ENCODE measurements around the gene UGT8.

UGT8 gene

DNA sequence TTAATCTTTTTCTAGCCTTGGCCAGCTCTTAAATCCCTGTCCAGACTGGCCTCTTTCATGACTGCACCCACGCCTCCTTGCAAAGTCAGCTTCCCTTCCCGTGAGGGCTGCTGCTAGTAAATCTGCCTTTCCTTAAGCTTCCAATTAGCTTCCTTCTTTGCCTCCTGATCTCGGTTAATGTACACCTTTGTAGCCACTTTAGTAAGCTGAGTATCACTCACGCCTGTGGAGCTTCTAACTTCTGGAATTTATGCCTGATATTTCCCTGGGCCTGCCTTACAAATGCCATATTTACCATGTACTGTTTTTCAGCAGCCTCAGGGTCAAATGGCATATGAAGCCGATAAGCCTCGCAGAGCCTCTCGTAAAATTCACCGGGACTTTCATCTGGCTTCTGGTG is 5.1 kb upstream of the UGT8 start:
- no peak for ATAC-seq
- no peak for TF ChIP-seq BACH2 (CRISPR knock-in tag; IDR thresholded peaks at IDR 0.05; ENCODE audit: borderline replicate concordance)
- no peak for TF ChIP-seq TOX (CRISPR knock-in tag; IDR thresholded peaks at IDR 0.05; ENCODE audit: borderline replicate concordance)
- no peak for TF ChIP-seq ZFP30 (CRISPR knock-in tag; IDR thresholded peaks at IDR 0.05)
- no peak for TF ChIP-seq TSHZ2 (CRISPR knock-in tag; IDR thresholded peaks at IDR 0.05)
- TF ChIP-seq, protein P1, sequence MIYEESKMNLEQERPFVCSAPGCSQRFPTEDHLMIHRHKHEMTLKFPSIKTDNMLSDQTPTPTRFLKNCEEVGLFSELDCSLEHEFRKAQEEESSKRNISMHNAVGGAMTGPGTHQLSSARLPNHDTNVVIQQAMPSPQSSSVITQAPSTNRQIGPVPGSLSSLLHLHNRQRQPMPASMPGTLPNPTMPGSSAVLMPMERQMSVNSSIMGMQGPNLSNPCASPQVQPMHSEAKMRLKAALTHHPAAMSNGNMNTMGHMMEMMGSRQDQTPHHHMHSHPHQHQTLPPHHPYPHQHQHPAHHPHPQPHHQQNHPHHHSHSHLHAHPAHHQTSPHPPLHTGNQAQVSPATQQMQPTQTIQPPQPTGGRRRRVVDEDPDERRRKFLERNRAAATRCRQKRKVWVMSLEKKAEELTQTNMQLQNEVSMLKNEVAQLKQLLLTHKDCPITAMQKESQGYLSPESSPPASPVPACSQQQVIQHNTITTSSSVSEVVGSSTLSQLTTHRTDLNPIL (CRISPR knock-in tag; IDR thresholded peaks at IDR 0.05; ENCODE audit: low read depth), result no peak
- TF ChIP-seq ZNF70 (CRISPR knock-in tag; IDR thresholded peaks at IDR 0.05), result no peak
- no peak for TF ChIP-seq ARNTL (CRISPR knock-in tag; IDR thresholded peaks at IDR 0.05; ENCODE audit: borderline replicate concordance, low read depth)
- TF ChIP-seq ZC3H10 (CRISPR knock-in tag; IDR thresholded peaks at IDR 0.05), result no peak
- TF ChIP-seq CSDC2 (CRISPR knock-in tag; IDR thresholded peaks at IDR 0.05), result no peak
- no peak for TF ChIP-seq ZFP3 (CRISPR knock-in tag; IDR thresholded peaks at IDR 0.05)
- TF ChIP-seq PPARA (CRISPR knock-in tag; IDR thresholded peaks at IDR 0.05; ENCODE audit: borderline replicate concordance), result no peak

GRCh38 chr4:114595207-114595606 is 3.4 kb upstream of the UGT8 start:
- TF ChIP-seq ZFP3 (CRISPR knock-in tag; IDR thresholded peaks at IDR 0.05), result no peak
- TF ChIP-seq ARNTL (CRISPR knock-in tag; IDR thresholded peaks at IDR 0.05; ENCODE audit: borderline replicate concordance, low read depth), result no peak
- TF ChIP-seq, protein P2, sequence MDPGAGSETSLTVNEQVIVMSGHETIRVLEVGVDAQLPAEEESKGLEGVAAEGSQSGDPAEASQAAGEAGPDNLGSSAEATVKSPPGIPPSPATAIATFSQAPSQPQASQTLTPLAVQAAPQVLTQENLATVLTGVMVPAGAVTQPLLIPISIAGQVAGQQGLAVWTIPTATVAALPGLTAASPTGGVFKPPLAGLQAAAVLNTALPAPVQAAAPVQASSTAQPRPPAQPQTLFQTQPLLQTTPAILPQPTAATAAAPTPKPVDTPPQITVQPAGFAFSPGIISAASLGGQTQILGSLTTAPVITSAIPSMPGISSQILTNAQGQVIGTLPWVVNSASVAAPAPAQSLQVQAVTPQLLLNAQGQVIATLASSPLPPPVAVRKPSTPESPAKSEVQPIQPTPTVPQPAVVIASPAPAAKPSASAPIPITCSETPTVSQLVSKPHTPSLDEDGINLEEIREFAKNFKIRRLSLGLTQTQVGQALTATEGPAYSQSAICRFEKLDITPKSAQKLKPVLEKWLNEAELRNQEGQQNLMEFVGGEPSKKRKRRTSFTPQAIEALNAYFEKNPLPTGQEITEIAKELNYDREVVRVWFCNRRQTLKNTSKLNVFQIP (CRISPR knock-in tag; IDR thresholded peaks at IDR 0.05; ENCODE audit: borderline replicate concordance, low read depth), result no peak
- no peak for TF ChIP-seq ZFP30 (CRISPR knock-in tag; IDR thresholded peaks at IDR 0.05)
- no peak for TF ChIP-seq ZC3H10 (CRISPR knock-in tag; IDR thresholded peaks at IDR 0.05)
- TF ChIP-seq CSDC2 (CRISPR knock-in tag; IDR thresholded peaks at IDR 0.05), result no peak
- no peak for TF ChIP-seq ESRRG (CRISPR knock-in tag; IDR thresholded peaks at IDR 0.05)
- TF ChIP-seq TSHZ2 (CRISPR knock-in tag; IDR thresholded peaks at IDR 0.05), result no peak
- no peak for TF ChIP-seq SNAI2 (CRISPR knock-in tag; IDR thresholded peaks at IDR 0.05)
- TF ChIP-seq ZNF70 (CRISPR knock-in tag; IDR thresholded peaks at IDR 0.05), result no peak
- no peak for ATAC-seq

- no peak for ATAC-seq
- TF ChIP-seq BACH2 (CRISPR knock-in tag; IDR thresholded peaks at IDR 0.05; ENCODE audit: borderline replicate concordance) (no peak), ZC3H10 (CRISPR knock-in tag; IDR thresholded peaks at IDR 0.05) (no peak), CSRNP3 (CRISPR knock-in tag; IDR thresholded peaks at IDR 0.05) (no peak), TOX (CRISPR knock-in tag; IDR thresholded peaks at IDR 0.05; ENCODE audit: borderline replicate concordance) (no peak), ISL1 (CRISPR knock-in tag; IDR thresholded peaks at IDR 0.05) (no peak), ZFP3 (CRISPR knock-in tag; IDR thresholded peaks at IDR 0.05) (no peak), RARB (CRISPR knock-in tag; IDR thresholded peaks at IDR 0.05) (no peak), OSR1 (CRISPR knock-in tag; IDR thresholded peaks at IDR 0.05) (no peak), ZFP30 (CRISPR knock-in tag; IDR thresholded peaks at IDR 0.05) (no peak), ESRRG (CRISPR knock-in tag; IDR thresholded peaks at IDR 0.05) (no peak), ARNTL (CRISPR knock-in tag; IDR thresholded peaks at IDR 0.05; ENCODE audit: borderline replicate concordance, low read depth) (no peak), SNAI2 (CRISPR knock-in tag; IDR thresholded peaks at IDR 0.05) (no peak), ZNF70 (CRISPR knock-in tag; IDR thresholded peaks at IDR 0.05) (no peak), ZNF8 (CRISPR knock-in tag; IDR thresholded peaks at IDR 0.05) (no peak), TSHZ2 (CRISPR knock-in tag; IDR thresholded peaks at IDR 0.05) (no peak), CSDC2 (CRISPR knock-in tag; IDR thresholded peaks at IDR 0.05) (no peak)
- TF ChIP-seq, protein P1 (CRISPR knock-in tag; IDR thresholded peaks at IDR 0.05; ENCODE audit: low read depth), result no peak
- TF ChIP-seq, protein P2 (CRISPR knock-in tag; IDR thresholded peaks at IDR 0.05; ENCODE audit: borderline replicate concordance, low read depth), result no peak
These were observed 2.7 kb upstream of the UGT8 start for GRCh38 chr4:114595921-114596320.

Measured in SK-N-SH treated with all-trans-retinoic acid at 6 μM for 48 hours (cell line).